ENCODE data around the gene TRAPPC10. TPM values are rescaled to one million over a fixed set of nuclear protein-coding genes. Genes with fewer than 3 reads are reported as not detected.

The TRAPPC10 gene
- total and polyA plus RNA-seq, 9 of the 15 experiments (the other 6 are each of a cell fraction or from before 2014, with no cell fraction given): 1.1 to 33.8 (median 24.3) TPM

DNA sequence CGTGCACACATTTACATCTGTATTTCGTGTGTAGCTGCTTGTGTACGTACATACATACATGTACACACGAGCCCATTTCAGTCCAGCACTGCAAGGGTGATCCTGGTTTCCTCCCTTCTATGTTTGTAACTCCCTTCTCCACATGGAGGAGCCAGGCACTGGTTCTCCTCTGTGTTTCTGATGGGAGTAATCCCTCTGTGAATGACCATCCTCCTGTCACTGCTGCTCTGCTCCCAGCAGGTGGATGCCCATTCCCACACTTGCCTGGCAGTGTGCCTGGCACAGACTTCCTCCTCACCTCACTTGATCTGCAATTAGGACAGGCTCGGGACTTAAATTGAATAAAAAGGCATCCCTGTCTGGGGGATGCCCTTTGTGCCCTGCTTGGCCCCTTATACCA lies 37.1 kb downstream of the TRAPPC10 start:
- Histone ChIP-seq H3K4me1 (replicated peaks in 1 of 2; ENCODE audit: control insufficient read depth in 2 of 2, insufficient read depth in 2 of 2, low read length in 2 of 2) (0 out of 5 replicates have a peak, but pooled peaks cover 0 to 5% of the 10 kb centered on the region in 2 experiments), H3K9ac (ENCODE audit: insufficient read depth in 1 of 2, low read depth in 2 of 2, low read length in 2 of 2) (no peak overlapping the region), H3K27ac (ENCODE audit: extremely low read depth, low read depth, low read length) (no peak overlapping the region), H4K20me1 (replicated peaks; ENCODE audit: control insufficient read depth, insufficient read depth, low read length) (no peaks in the 10 kb centered on the region), H3K9me3 (replicated peaks; ENCODE audit: control insufficient read depth, insufficient read depth, low read depth, low read length) (no peaks in the 10 kb centered on the region), H3K36me3 (ENCODE audit: control insufficient read depth, insufficient read depth, low read length) (peaks cover 78% of the 10 kb centered on the region), H3K9me1 (ENCODE audit: control insufficient read depth, insufficient read depth, low read length) (no peaks in the 10 kb centered on the region), H3K4me2 (ENCODE audit: insufficient read depth, low read length) (no peak overlapping the region), H2AFZ (ENCODE audit: low read depth, low read length) (no peak overlapping the region), H3K79me2 (ENCODE audit: control insufficient read depth, insufficient read depth, low read length) (peaks cover 46% of the 10 kb centered on the region; the same call in 2 of the 3 replicates), H3K4me3 (no peak overlapping the region), H3K27me3 (ENCODE audit: control insufficient read depth in 2 of 2, insufficient read depth in 2 of 2, low read length in 2 of 2) (no peaks in the 10 kb centered on the region)
- POLR2A ChIA-PET: interaction anchor here (1.1 to 1.3 kb wide), 2 partner anchors 9 to 35 kb away, joined by 4 to 6 read pairs; no protein-coding TSS in a partner anchor
- intact Hi-C loops (cut with micrococcal nuclease) (loop anchor here (10.0 kb wide), 1 partner anchor 786 kb away; no protein-coding TSS in a partner anchor), in situ Hi-C loops (cut with MboI) (no loop called here)
- ATAC-seq (no peak), FAIRE-seq (no peak), DNase-seq (ENCODE audit: extremely low read depth in 1 of 4, low spot score in 3 of 4) (no peak)
- TF ChIP-seq PTBP1 (IDR thresholded peaks at IDR 0.05; ENCODE audit: low read depth, low read length): no peak
- TF ChIP-seq PATZ1 (CRISPR knock-in tag; IDR thresholded peaks at IDR 0.05; ENCODE audit: borderline replicate concordance): no peak
- no peak for TF ChIP-seq TBL1XR1 (IDR thresholded peaks at IDR 0.05; ENCODE audit: low read length in 2 of 2)
- no peak for TF ChIP-seq TEAD4 (IDR thresholded peaks at IDR 0.05; ENCODE audit: low read length)
- TF ChIP-seq TEAD4 (CRISPR knock-in tag; IDR thresholded peaks at IDR 0.05; ENCODE audit: borderline replicate concordance): no peak
- TF ChIP-seq DIDO1 (tag; IDR thresholded peaks at IDR 0.05; ENCODE audit: low read depth): no peak
- TF ChIP-seq POLR2AphosphoS5 (IDR thresholded peaks at IDR 0.05; ENCODE audit: control insufficient read depth, insufficient read depth, low read depth, low read length): no peak
- TF ChIP-seq HOXB6 (CRISPR knock-in tag; IDR thresholded peaks at IDR 0.05; ENCODE audit: borderline replicate concordance): no peak
- TF ChIP-seq GABPA (tag; conservative IDR thresholded peaks at IDR 0.05; ENCODE audit: low read depth): no peak
- no peak for TF ChIP-seq ZNF436 (CRISPR knock-in tag; IDR thresholded peaks at IDR 0.05)
- TF ChIP-seq NFIX (CRISPR knock-in tag; IDR thresholded peaks at IDR 0.05; ENCODE audit: low read depth): no peak
- TF ChIP-seq, protein P1, sequence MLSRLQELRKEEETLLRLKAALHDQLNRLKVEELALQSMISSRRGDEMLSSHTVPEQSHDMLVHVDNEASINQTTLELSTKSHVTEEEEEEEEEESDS (CRISPR knock-in tag; IDR thresholded peaks at IDR 0.05): no peak
- no peak for TF ChIP-seq TAF9B (IDR thresholded peaks at IDR 0.05; ENCODE audit: partially characterized antibody)
- TF ChIP-seq, protein P2, sequence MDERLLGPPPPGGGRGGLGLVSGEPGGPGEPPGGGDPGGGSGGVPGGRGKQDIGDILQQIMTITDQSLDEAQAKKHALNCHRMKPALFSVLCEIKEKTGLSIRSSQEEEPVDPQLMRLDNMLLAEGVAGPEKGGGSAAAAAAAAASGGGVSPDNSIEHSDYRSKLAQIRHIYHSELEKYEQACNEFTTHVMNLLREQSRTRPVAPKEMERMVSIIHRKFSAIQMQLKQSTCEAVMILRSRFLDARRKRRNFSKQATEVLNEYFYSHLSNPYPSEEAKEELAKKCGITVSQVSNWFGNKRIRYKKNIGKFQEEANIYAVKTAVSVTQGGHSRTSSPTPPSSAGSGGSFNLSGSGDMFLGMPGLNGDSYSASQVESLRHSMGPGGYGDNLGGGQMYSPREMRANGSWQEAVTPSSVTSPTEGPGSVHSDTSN (CRISPR knock-in tag; IDR thresholded peaks at IDR 0.05; ENCODE audit: low read depth): no peak
- TF ChIP-seq, protein P2 (tag; conservative IDR thresholded peaks at IDR 0.05; ENCODE audit: low read depth): no peak
- TF ChIP-seq ZNF780A (CRISPR knock-in tag; IDR thresholded peaks at IDR 0.05): no peak
- no peak for TF ChIP-seq ZNF121 (CRISPR knock-in tag; conservative IDR thresholded peaks at IDR 0.05)
- no TSS peak for BruUV-seq (replicated peaks)
- WGBS (ENCODE audit: insufficient coverage, low coverage, missing lambda C conversion rate): 82% methylated on average over 5 of the region's 5 CpGs
- CTCF ChIA-PET (ENCODE audit: low intra/inter-chr PET ratio): no interaction called here

All from K562 (cell line).